Stimulated activated CD4-positive, alpha-beta T cell treated with anti-CD3 and anti-CD28 coated beads, TNF-alpha, amount 100 ng/mL, for 48 hours (primary cell): ENCODE results near the gene SMPD4.
A peak's percentile ranks its signal among the peaks of the same experiment; 100 is the strongest.
"Not testable (repeated sequence)": the region's sequence is repeated elsewhere in the genome, so short reads cannot be mapped to it uniquely, and the experiment has no call there.

Experiments
- DNase-seq, 3 donors: peaks; one replicate each; pipeline ENCODE4 v3.0.0-alpha.2; 2020; ENCODE audit warnings: low read depth in 3 of 3

The SMPD4 gene

GRCh38 chr2:130159376-130159775, 22.0 kb downstream of the SMPD4 start:
- not testable (repeated sequence) for DNase-seq

- DNase-seq: no peak
These were observed 22.8 kb downstream of the SMPD4 start for GRCh38 chr2:130158631-130159030.

- not testable (repeated sequence) for DNase-seq
These were observed 23.4 kb downstream of the SMPD4 start for GRCh38 chr2:130157825-130158514.

- DNase-seq: not testable (repeated sequence)
These were observed 24.0 kb downstream of the SMPD4 start for GRCh38 chr2:130157354-130157753.

DNA sequence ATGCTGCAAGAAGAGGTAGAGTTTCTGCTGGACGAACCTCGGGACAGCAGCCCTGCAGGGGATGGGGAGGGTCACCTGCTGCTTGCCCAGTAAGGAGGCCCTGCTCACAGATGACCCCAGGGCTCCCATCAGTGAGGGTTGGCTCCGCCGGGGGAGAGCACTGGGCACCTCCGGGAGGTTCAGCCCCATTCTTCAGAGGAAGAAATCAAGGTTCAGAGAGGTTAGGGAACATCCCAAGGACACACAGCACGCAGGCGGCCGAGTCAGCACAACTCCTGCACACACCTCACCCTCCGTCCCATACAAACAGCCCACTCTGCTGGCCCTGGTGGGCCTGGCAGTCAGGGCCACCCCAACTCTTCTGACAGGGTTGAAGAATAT, 24.8 kb downstream of the SMPD4 start:
- no peak for DNase-seq

DNA sequence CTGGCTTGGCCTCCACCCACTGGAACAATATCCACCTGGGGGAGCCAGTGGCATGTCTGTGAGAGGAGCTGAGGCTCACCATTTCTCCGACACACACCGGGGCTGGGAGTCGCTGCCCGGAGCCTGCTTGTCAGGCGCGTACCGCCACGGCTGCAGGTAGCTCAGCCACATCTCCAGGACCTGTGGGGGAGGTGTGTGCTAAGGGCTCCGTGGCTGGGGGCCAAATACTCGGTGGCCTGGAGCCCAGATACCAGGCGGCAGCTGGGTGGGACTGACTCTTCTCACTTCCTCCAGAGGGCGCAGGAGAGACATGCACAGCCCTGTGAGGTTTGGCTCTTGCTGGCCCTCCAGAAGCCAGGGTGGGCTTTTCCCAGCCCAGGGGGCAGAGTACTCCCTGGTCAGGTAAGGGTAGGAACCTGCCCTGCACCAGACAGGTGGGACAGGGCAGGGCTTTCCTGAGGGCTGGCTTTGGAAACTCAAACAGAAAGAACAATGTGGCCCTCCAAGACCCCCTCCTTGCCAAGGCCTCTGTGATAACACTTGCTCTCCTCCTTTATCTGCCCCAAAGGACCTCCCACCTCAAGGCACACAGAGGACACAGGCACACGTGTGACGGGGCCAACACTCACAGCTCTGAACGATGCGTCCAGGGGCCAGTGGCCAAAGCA, 25.3 kb downstream of the SMPD4 start:
- DNase-seq: not testable (repeated sequence)

DNA sequence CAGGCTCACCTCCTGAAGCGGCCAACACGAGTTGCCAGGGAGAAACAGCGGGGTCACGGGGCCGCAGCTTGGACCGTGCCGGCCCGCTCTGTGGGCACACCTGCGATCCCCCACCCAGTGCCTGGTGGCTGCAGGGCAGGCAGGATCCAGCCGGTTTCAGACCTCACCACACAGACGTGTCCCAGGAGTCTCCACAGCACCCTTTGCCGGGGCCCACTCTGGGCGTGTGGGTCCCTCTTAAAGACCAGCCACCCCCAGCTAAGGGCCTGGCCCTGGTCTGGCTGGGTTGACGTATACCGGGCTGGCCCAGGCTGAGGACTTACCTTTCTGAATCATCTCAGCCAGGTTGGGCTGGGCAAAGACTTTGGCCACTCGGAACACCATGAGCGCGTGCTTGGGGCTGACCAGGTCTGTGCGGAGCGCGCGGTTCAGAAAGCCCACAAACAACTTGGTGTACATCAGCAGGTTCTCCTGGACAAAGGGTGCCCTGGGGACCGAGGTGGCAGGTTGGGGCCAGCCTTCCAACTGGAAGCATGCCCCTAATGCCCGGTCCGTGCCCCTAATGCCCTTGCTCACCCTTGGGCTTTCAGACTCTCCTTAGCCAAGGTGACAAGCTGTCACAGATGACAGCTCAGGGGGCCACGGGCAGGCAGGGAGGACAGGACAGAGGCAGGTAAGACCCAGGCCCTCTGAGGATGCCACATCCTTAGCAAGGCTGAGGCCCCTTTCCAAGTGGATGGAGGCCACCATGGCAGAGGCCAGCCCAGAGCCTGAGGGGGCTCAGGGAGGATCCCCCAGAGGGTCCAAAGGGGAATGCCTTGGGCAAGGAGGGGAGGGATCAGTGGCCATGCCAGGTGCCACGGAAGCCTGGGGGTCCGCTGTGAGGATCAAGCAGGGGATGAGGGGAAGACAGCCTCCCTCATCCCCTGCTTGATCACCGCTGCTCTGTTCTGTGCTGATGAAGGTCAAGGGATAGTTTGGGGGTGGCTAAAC, 26.3 kb downstream of the SMPD4 start:
- DNase-seq: no peak

DNA sequence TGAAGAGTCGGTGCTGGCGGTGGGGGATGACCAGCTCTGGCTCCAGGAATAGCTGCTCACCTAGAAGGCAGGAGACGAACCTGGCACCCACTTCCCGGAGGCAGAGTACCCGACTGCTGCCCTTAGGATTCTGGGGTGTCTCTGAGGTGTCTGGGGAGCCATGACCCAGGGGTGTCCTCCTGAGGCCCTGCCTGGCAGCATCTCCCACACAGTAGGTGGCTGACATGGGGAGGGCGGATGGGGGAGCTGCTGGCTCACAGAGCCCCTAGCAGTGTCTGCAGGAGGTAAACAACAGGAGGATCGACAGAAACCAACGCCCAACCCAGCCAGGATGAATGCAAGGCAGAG, 27.0 kb downstream of the SMPD4 start:
- not testable (repeated sequence) for DNase-seq

- not testable (repeated sequence) for DNase-seq
These were observed 27.5 kb downstream of the SMPD4 start for GRCh38 chr2:130153721-130154422.

- DNase-seq: no peak
These were observed 28.4 kb downstream of the SMPD4 start for GRCh38 chr2:130152816-130153595.

GRCh38 chr2:130152136-130152815, 29.1 kb downstream of the SMPD4 start:
- not testable (repeated sequence) for DNase-seq

DNA sequence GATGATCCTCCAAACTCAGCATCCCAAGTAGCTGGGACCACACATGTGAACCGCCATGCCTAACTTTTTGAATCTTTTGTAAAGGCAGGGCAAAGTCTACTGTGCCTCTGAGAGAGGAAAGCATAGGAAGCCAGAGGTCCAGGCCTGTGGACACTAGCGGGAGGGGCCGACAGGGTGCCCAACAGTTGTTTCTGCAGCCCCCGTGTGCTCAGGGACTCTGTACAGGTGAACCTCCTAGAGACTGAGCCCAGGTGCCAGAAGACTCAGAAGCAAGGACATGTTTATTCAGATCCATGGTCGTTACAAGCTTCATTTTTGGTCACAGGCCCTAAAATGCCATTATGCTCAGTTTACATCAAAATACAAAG, 30.3 kb downstream of the SMPD4 start:
- DNase-seq: not testable (repeated sequence)

DNA sequence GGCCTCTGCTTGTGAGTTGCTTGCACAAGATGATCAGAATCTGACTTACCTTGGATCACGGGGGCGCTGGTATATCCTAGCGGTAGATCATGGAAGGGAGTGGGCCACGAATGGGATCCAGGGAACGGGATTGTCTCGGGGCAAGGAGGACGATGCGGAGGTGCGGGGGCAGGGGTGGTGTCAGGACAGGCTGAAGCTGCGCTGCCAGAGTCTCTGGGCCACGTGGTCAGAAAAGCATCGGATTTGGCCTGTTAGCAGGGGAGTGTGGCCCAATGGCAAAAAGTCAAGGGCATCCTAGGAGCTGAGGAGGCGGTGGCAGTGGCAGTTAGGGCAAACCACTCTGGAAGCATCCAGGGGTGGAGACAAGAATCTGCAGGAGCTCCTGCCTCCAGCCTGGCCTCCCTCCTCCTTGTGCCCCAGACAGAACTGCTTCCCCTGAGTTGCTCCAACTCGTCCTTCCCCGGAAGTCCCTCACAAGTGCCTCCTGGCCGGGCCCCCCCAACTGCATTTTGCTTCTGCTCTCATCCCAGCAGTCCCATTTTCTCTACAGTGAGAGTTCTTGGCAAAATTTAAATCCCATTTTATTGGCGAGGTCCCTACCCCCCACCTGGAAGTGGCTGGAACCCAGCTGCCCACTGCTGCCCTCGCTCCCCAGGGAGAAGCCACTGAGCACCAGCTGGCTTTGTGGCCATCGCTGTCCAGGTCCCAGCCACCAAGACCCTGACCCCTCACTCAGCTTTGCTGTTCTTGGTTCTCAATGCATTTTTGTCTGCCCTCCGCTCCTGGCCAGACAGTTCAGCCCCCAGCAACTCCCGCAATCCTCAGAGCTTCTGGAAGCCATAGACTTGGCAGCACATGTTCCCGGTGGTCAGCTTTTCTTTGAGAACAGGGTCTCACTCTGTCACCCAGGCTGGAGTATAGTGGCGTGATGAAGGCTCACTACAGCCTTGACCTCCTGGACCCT, 30.9 kb downstream of the SMPD4 start:
- no peak for DNase-seq

DNA sequence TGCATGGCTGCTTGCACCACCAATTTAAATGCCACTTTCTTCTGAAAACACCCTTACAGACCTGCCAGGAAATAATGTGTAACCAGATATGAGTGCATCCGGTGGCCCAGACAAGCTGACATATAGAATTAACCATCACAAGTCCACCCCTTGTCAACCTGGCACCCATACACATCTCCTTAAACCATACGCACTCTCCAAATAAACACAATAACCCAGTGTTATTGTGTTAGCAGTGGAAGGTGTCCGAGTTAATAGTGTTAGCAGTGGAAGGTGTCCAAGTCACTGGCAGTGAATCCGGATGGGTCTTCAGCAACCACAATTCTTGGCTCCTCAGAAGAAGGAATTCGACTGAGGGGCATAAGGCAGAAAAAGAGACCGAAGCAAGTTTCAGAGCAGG, 32.9 kb downstream of the SMPD4 start:
- not testable (repeated sequence) for DNase-seq

DNA sequence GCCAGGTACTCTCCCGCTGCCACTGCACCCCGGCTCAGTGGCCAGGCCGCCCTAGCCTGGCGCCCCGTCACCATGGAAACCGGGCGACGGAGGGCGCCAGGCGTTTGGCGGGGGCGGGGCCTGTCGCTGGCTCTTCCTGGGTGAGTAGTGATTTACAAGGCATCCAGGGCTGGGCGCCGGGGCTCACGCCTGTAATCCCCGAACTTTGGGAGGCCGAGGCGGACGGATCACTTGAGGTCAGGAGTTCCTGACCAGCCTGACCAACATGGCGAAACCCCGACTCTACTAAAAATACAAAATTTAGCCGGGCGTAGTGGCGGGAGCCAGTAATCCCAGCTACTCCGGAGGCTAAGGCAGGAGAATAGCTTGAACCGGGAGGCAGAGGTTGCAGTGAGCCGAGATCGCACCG, 36.4 kb downstream of the SMPD4 start, which contains the start of gene CCDC74B:
CCDC74B (minus strand) TSS at position 107 of the 409 bp plus-strand sequence. CDS start 116 bp downstream, outside the sequence.
- peak; percentile 18 to 59 (median 38) for DNase-seq

GRCh38 chr2:130143266-130144039, 37.9 kb downstream of the SMPD4 start:
- DNase-seq: not testable (repeated sequence)

GRCh38 chr2:130142396-130143265, 38.8 kb downstream of the SMPD4 start:
- not testable (repeated sequence) for DNase-seq
